NCI-H2081 (cell line): ENCODE data around the gene MLPH.
A peak's percentile ranks its signal among the peaks of the same experiment; 100 is the strongest.

Source experiments
- DNase-seq, 2 experiments: peaks; one replicate each; lab custom pipeline; 2025; lab: John Stamatoyannopoulos, UW

The MLPH gene

GRCh38 chr2:237517990-237518389 is 30.9 kb downstream of the MLPH start:
- DNase-seq, result no peak

- DNase-seq, result no peak
Observed at GRCh38 chr2:237519506-237520245, 32.6 kb downstream of the MLPH start.

- no peak for DNase-seq
Observed at GRCh38 chr2:237520290-237520689, 33.2 kb downstream of the MLPH start.

- no peak for DNase-seq
Observed at GRCh38 chr2:237524631-237525030, 37.6 kb downstream of the MLPH start.

GRCh38 chr2:237525559-237526157 is 38.6 kb downstream of the MLPH start:
- DNase-seq, result no peak

DNA sequence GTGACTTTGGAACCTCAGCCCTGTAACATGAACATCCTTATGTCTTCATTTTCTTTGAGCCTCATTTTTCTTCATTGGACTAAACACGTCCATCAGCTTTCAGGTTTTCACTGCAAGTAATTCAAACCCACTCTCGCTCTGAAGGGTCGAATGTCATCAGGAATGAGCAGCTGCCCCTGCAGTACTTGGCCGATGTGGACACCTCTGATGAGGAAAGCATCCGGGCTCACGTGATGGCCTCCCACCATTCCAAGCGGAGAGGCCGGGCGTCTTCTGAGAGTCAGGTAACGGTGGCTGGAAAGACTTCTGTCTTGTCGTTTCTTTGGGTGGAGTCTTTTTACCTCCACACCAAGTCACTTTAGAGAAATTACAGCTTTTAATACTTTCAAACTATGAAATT is 40.2 kb downstream of the MLPH start:
- no peak for DNase-seq

GRCh38 chr2:237527766-237528165 is 40.7 kb downstream of the MLPH start:
- no peak for DNase-seq

GRCh38 chr2:237529452-237530402 is 42.7 kb downstream of the MLPH start:
- no peak for DNase-seq

GRCh38 chr2:237530472-237531433 is 43.7 kb downstream of the MLPH start:
- DNase-seq, result no peak

DNA sequence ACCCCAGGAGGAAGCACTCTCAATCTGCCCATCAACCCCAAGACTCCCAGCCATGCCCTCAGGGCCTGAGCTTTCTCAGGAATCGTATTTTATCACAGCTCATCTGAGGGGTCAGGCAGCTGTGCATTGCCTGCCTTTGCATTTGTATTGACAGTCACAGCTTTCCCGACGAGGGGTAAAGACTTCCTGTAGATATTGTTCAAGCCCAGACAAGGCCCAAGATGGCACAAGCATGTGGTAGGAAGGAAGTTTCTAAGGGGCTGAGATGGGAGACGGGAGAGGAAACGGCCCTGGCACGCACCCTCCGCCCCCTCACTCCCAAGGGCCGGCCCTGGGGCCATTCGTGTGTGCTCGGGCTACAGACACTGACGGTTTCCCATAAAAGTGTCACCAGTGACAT is 45.1 kb downstream of the MLPH start:
- no peak for DNase-seq

GRCh38 chr2:237533668-237534161 is 46.7 kb downstream of the MLPH start:
- DNase-seq, result no peak

DNA sequence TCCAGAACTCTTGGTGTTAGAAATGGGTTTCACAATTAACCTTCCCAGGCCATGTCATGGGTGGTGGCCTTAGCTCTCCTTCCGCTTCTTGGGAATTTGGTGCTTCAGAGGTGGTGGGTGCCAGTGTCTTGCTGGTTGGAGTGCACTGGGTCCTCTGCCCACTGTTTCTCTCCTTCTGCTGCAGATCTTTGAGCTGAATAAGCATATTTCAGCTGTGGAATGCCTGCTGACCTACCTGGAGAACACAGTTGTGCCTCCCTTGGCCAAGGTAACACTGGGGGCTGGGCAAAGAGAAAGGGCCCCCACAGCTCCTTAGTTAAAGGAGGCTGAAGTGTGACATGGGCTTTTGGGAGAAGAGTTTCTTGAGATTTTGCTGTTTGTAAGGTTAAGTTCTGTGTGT is 47.3 kb downstream of the MLPH start:
- no peak for DNase-seq

GRCh38 chr2:237535385-237536082 is 48.5 kb downstream of the MLPH start:
- DNase-seq, result no peak

DNA sequence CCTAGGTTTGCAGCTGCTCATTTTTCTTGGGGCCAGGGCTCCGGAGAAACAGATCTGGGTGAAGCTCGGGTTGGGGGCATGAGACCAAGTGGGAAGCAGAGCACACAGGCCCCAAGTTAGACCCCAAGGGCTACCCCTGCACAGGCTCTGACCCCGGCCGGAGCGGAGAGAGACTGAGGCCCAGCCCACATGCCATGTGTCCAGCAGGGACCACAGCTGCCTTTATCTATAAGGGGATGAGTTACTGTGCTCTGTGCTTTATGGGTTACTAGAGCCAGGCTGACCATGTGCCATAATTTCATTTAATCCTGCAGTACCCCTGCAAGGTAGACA is 49.0 kb downstream of the MLPH start:
- DNase-seq, result no peak

DNA sequence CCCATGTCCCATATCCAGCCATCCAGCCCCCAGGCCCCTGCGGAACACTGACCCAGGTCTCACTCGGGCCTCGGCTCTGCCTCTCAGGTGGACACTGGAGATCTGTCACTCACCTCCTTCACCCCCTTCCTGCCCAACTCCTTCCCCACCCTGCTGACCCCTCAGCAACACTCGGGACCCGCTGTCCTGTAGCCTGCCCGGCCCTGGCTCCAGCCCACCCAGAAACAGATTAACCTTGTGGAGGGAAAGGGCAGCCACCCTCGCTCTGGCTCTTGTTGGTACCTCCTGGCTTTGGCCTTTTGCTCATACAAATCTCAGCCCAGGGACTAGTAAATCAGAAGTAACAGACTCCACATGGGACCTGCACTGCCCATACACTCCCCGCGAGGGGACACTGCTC is 49.6 kb downstream of the MLPH start:
- DNase-seq, result no peak

- DNase-seq, result no peak
Observed at GRCh38 chr2:237538001-237538720, 51.1 kb downstream of the MLPH start.

- DNase-seq, result no peak
Observed at GRCh38 chr2:237538901-237539300, 51.9 kb downstream of the MLPH start.

- no peak for DNase-seq
Observed at GRCh38 chr2:237539681-237540080, 52.6 kb downstream of the MLPH start.

- DNase-seq, result no peak
Observed at GRCh38 chr2:237540223-237540775, 53.2 kb downstream of the MLPH start.

- DNase-seq, result peak in 1 of 2 experiments; percentile 50
Observed at GRCh38 chr2:237540823-237541222, 53.8 kb downstream of the MLPH start.
